SK-N-SH (cell line): ENCODE measurements around the gene LRRC70. TPM values are rescaled to one million over a fixed set of nuclear protein-coding genes. Genes with fewer than 3 reads are reported as not detected.

Source experiments
- CTCF ChIA-PET: fragments of 300-600, 350-600 bp; formaldehyde crosslinking; extraction: SDS; loops from one replicate; lab custom pipeline; 2021; lab: Yijun Ruan, JAX
- POLR2A ChIA-PET: fragments of 350-600 bp; sonication (Branson Sonifier 250); formaldehyde crosslinking; extraction: SDS; loops from one replicate; lab custom pipeline; 2020; ENCODE audit warnings: antibody characterized with exemption, inconsistent platforms; lab: Yijun Ruan, JAX
- DNase-seq: peaks from one replicate; pipeline ENCODE4 v3.0.0; 2012
- H2AFZ ChIP-seq: fragments of 200-600 bp; sonication (generic); 2 replicates; pipeline ENCODE4 v1.8.1; 2016; ENCODE audit warnings: antibody characterized with exemption, mild to moderate bottlenecking, low read depth
- H3F3A ChIP-seq: fragments of 200-600 bp; sonication (generic); replicated peaks from 2 replicates; pipeline ENCODE3; 2016; ENCODE audit warnings: antibody characterized with exemption, mild to moderate bottlenecking; ENCODE audit not compliant: insufficient read depth
- H3K27ac ChIP-seq, 2 experiments: fragments of 200-500 bp in 1 of 2; fragments of 200-600 bp in 1 of 2; sonication (Bioruptor generic) in 1 of 2; sonication (generic), shearing (Covaris generic) in 1 of 2; 2 replicates each; pipeline versions ENCODE4 v1.5.1 to v1.6.1; 2014 to 2016; ENCODE audit warnings: low read depth in 2 of 2, inconsistent platforms in 1 of 2, low read length in 1 of 2, mild to moderate bottlenecking in 1 of 2, mixed read lengths in 1 of 2
- H3K27me3 ChIP-seq: fragments of 200-600 bp; sonication (generic), shearing (Covaris generic); 2 replicates; pipeline ENCODE4 v1.6.1; 2016; ENCODE audit warnings: mixed run types; ENCODE audit not compliant: insufficient read depth
- H3K36me3 ChIP-seq, 2 experiments: fragments of 200-500 bp in 1 of 2; fragments of 200-600 bp in 1 of 2; sonication (Bioruptor generic) in 1 of 2; sonication (generic) in 1 of 2; replicated peaks in 1 of 2; 2 replicates each; pipeline versions ENCODE3 to v1.5.1; 2014 to 2016; ENCODE audit warnings: low read length in 1 of 2, mild to moderate bottlenecking in 1 of 2; ENCODE audit not compliant: insufficient read depth in 2 of 2, control insufficient read depth in 1 of 2
- H3K4me1 ChIP-seq, 2 experiments: fragments of 200-500 bp in 1 of 2; fragments of 200-600 bp in 1 of 2; sonication (Bioruptor generic) in 1 of 2; sonication (generic), shearing (Covaris generic) in 1 of 2; 2 replicates each; pipeline versions ENCODE4 v1.5.1 to v1.6.1; 2014 to 2016; ENCODE audit warnings: low read depth in 1 of 2, low read length in 1 of 2, mixed run types in 1 of 2; ENCODE audit not compliant: insufficient read depth in 2 of 2, control insufficient read depth in 1 of 2
- H3K4me2 ChIP-seq: fragments of 200-600 bp; sonication (generic), shearing (Covaris generic); 2 replicates; pipeline ENCODE4 v1.6.1; 2017; ENCODE audit warnings: mixed run types
- H3K4me3 ChIP-seq, 2 experiments: fragments of 200-500 bp in 1 of 2; fragments of 200-600 bp in 1 of 2; sonication (Bioruptor generic) in 1 of 2; sonication (generic), shearing (Covaris generic) in 1 of 2; 2 replicates each; pipeline versions ENCODE4 v1.5.1 to v1.8.1; 2014 to 2016; ENCODE audit warnings: low read depth in 2 of 2, inconsistent platforms in 1 of 2, low read length in 1 of 2, mild to moderate bottlenecking in 1 of 2, mixed read lengths in 1 of 2, moderate library complexity in 1 of 2
- H3K79me2 ChIP-seq: fragments of 200-600 bp; sonication (generic); 2 replicates; pipeline ENCODE4 v1.8.1; 2017; ENCODE audit warnings: mild to moderate bottlenecking; ENCODE audit not compliant: insufficient read depth
- H3K9ac ChIP-seq: fragments of 200-600 bp; sonication (generic); 2 replicates; pipeline ENCODE4 v1.6.1; 2017; ENCODE audit warnings: mixed run types
- H3K9me2 ChIP-seq: fragments of 200-600 bp; sonication (generic); 2 replicates; pipeline ENCODE4 v1.6.1; 2017; ENCODE audit warnings: mixed run types
- H3K9me3 ChIP-seq: fragments of 200-600 bp; sonication (generic); 2 replicates; pipeline ENCODE4 v1.6.1; 2017; ENCODE audit warnings: mixed run types, mild to moderate bottlenecking, moderate library complexity
- H4K20me1 ChIP-seq: fragments of 200-600 bp; sonication (generic); 2 replicates; pipeline ENCODE4 v1.6.1; 2017; ENCODE audit warnings: mild to moderate bottlenecking, mixed run types; ENCODE audit not compliant: insufficient read depth
- CHD2 ChIP-seq: fragments of 150-350 bp; IDR thresholded peaks from 2 replicates; pipeline ENCODE4 v1.6.1; 2018; ENCODE audit warnings: low read length; ENCODE audit not compliant: partially characterized antibody
- EP300 ChIP-seq, 2 experiments: IDR thresholded peaks; 2 replicates each; pipeline versions ENCODE4 v1.4.0 to v1.6.1; 2012; ENCODE audit warnings: borderline replicate concordance in 1 of 2, low read depth in 1 of 2, low read length in 1 of 2
- FOXM1 ChIP-seq: IDR thresholded peaks from 2 replicates; pipeline ENCODE4 v1.4.0; 2012; ENCODE audit warnings: low read depth, mild to moderate bottlenecking
- GABPA ChIP-seq: IDR thresholded peaks from 2 replicates; pipeline ENCODE4 v1.4.0; 2012; ENCODE audit warnings: low read depth, mild to moderate bottlenecking
- GATA2 ChIP-seq: sonication (generic); formaldehyde crosslinking; IDR thresholded peaks from 2 replicates; pipeline ENCODE4 v1.5.0; 2020; ENCODE audit warnings: mild to moderate bottlenecking, missing genetic modification reagents
- JUND ChIP-seq: IDR thresholded peaks from 2 replicates; pipeline ENCODE4 v1.4.0; 2012
- MXI1 ChIP-seq: IDR thresholded peaks from 2 replicates; pipeline ENCODE4 v1.6.1; 2012; ENCODE audit warnings: mild to moderate bottlenecking, low read depth, low read length, improper control_type of control experiment
- NFIC ChIP-seq: IDR thresholded peaks from 2 replicates; pipeline ENCODE4 v1.4.0; 2012; ENCODE audit warnings: borderline replicate concordance
- RAD21 ChIP-seq: IDR thresholded peaks from 2 replicates; pipeline ENCODE4 v1.6.1; 2012; ENCODE audit warnings: mild to moderate bottlenecking, low read length
- REST ChIP-seq: IDR thresholded peaks from 2 replicates; pipeline ENCODE4 v1.6.1; 2012; ENCODE audit warnings: mild to moderate bottlenecking, low read depth, low read length, moderate library complexity
- RXRA ChIP-seq: IDR thresholded peaks from 2 replicates; pipeline ENCODE4 v1.4.0; 2012; ENCODE audit warnings: low read depth, mild to moderate bottlenecking, borderline replicate concordance
- SIN3A ChIP-seq: IDR thresholded peaks from 2 replicates; pipeline ENCODE4 v1.6.1; 2012; ENCODE audit warnings: low read depth, mild to moderate bottlenecking, low read length, moderate library complexity, borderline replicate concordance
- WGBS: methylation state at CpG from one replicate; pipeline ENCODE4 v1.1.6; 2017; ENCODE audit warnings: low lambda C conversion rate; 5-methylcytosine and 5-hydroxymethylcytosine counted together
- polyA plus RNA-seq, 3 experiments: library from polyadenylated mRNA; depleted of rRNA; stranded (reverse); fragments of >200 nt; gene quantifications; 2 replicates each; pipeline ENCODE4 v1.2.3, GENCODE V29; 2012
- TF ChIP-seq, protein P1 (sequence below): fragments of 150-350 bp; IDR thresholded peaks from 2 replicates; pipeline ENCODE4 v1.6.1; 2017; ENCODE audit warnings: antibody characterized with exemption, low read length, low read depth, borderline replicate concordance

The LRRC70 gene
- polyA plus RNA-seq, 1 of the 3 experiments (the other 2 are of a cell fraction) = 0.08 TPM

DNA sequence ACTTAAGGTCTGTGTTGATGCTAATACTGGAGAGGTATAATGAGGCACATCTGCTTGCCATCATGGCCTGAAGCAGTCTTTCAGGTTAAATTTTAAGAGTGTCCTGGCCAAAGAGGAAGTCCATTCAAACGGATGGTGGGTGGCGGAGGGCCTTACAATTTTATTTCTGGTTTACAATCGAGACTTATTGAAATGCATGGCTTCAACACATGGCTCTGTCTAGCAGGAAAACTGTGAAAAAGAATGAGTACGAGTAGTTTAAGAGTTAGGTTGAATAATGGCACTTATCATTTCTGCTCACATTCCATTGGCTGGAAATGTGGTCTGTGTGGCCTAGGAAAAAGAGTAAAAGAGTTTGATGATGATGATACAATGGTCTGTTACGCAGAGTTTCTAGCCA lies 42.1 kb downstream of the LRRC70 start:
- 97% methylated on average over 5 of the region's 5 CpGs for WGBS
- ChIA-PET CTCF (no interaction called here), POLR2A (no interaction called here)
- H3K27ac ChIP-seq = no peak overlapping the region
- TF ChIP-seq JUND (no peak), NFIC (no peak), SIN3A (no peak), REST (no peak)
- TF ChIP-seq, protein P1, sequence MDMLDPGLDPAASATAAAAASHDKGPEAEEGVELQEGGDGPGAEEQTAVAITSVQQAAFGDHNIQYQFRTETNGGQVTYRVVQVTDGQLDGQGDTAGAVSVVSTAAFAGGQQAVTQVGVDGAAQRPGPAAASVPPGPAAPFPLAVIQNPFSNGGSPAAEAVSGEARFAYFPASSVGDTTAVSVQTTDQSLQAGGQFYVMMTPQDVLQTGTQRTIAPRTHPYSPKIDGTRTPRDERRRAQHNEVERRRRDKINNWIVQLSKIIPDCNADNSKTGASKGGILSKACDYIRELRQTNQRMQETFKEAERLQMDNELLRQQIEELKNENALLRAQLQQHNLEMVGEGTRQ = no peak
- peaks cover 0 to 4% of the 10 kb centered on the region in 2 experiments; a peak in 1 of 4 replicates for H3K4me1 ChIP-seq
- no peaks in the 10 kb centered on the region for H3F3A ChIP-seq
- H3K9me3 ChIP-seq = no peaks in the 10 kb centered on the region; the same call in 1 of the 2 replicates
- no peak overlapping the region for H2AFZ ChIP-seq
- no peak for DNase-seq
- H3K36me3 ChIP-seq = no peaks in the 10 kb centered on the region
- H3K27me3 ChIP-seq = no peaks in the 10 kb centered on the region
- no peaks in the 10 kb centered on the region; the same call in 1 of the 2 replicates for H3K9me2 ChIP-seq
- H3K4me2 ChIP-seq = no peak overlapping the region
- H3K79me2 ChIP-seq = no peaks in the 10 kb centered on the region
- no peak overlapping the region for H3K4me3 ChIP-seq
- H3K9ac ChIP-seq = no peak overlapping the region
- H4K20me1 ChIP-seq = no peaks in the 10 kb centered on the region

DNA sequence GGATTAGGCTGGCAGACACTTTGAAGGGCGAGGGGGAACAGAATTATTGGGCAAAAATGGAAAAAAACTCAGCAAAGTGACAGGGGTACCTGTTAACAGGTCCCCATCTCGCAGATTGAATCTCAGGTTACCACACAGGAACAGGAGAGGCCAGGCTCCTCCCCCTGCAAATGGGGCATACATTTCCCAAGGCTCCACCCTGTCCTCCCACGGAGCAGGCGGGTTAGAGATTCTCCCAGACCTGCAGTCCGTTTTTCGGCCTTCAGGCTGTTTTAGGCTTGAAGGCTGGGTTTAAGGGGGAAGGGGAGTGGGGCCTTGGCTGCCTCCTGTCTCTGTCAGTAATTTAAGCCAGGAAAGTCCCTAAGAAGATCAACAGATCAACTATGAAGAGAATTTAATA lies 42.7 kb downstream of the LRRC70 start:
- 92% methylated on average over 6 of the region's 6 CpGs for WGBS
- CTCF ChIA-PET = no interaction called here
- no peaks in the 10 kb centered on the region for H3K27me3 ChIP-seq

More for the DNA sequence above, 42.7 kb downstream of the LRRC70 start:
- H2AFZ ChIP-seq = no peak overlapping the region
- DNase-seq = no peak
- H3K36me3 ChIP-seq = no peaks in the 10 kb centered on the region
- H3K9ac ChIP-seq = no peak overlapping the region
- no peak overlapping the region for H3K4me3 ChIP-seq
- no peak overlapping the region for H3K4me2 ChIP-seq
- H3K9me2 ChIP-seq = no peaks in the 10 kb centered on the region; the same call in 1 of the 2 replicates
- no peaks in the 10 kb centered on the region for H3F3A ChIP-seq
- no peaks in the 10 kb centered on the region; the same call in 1 of the 2 replicates for H3K9me3 ChIP-seq
- no peaks in the 10 kb centered on the region for H3K79me2 ChIP-seq
- POLR2A ChIA-PET = no interaction called here
- H3K4me1 ChIP-seq = peaks cover 0 to 4% of the 10 kb centered on the region in 2 experiments; a peak in 1 of 4 replicates
- no peaks in the 10 kb centered on the region for H4K20me1 ChIP-seq
- TF ChIP-seq MXI1 (no peak), RAD21 (no peak), GABPA (no peak), GATA2 (no peak), FOXM1 (no peak), NFIC (no peak), CHD2 (no peak), RXRA (no peak), EP300 (IDR thresholded peaks at IDR 0.05; ENCODE audit: borderline replicate concordance in 1 of 2, low read depth in 1 of 2, low read length in 1 of 2) (no peak)
- no peak overlapping the region; a peak in 1 of 4 replicates for H3K27ac ChIP-seq
